ENCODE results near the gene HYAL3. TPM values are rescaled to one million over a fixed set of nuclear protein-coding genes. Genes with fewer than 3 reads are reported as not detected.

Gene HYAL3
- total RNA-seq, 4 donors from 2014 or later, result 3.0 to 6.6 (median 4.2) TPM

DNA sequence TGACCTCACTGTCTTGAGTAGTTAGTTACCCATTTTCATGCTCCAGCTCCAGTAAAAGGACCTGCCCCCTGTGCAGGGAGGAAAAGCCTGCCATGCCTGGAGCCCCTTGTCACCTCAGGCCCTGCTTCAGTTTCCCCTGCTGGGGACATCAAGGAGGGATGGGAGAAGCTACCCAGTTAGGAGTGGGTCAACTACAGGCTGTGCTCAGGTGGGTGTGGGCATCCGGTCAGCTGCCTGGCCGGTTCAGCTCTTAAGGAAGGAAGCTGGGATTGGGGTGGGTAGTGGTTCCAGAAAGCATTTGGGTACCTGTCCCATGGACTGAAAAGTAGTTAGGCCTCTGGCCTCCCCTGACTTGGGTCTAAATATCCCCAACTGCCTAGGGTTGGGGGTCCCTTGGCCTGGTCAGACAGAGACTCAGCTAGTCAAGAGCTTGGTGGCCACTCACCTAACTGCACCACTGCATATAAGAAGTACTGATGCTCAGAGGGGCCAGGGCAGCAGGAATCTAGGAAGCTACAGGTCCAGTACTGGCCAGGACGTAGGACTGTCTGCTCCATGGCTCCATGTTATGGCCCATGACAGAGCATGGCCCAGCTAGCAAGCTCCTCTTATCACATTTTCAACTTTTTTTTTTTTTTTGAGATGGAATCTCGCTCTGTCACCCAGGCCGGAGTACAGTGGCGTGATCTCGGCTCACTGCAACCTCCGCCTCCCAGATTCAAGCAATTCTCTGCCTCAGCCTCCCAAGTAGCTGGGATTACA is 19.8 kb downstream of the HYAL3 start:
- no peak for TF ChIP-seq CTCF (IDR thresholded peaks at IDR 0.05)
- no peak for TF ChIP-seq POLR2A (IDR thresholded peaks at IDR 0.05)
- DNase-seq, result no peak
- H3K27me3 ChIP-seq, result no peaks in the 10 kb centered on the region
- H3K36me3 ChIP-seq, result peaks cover 0 to 9% (median 0%) of the 10 kb centered on the region in 3 donors
- H3K27ac ChIP-seq, result no peak overlapping the region
- peaks cover 0 to 18% (median 1%) of the 10 kb centered on the region in 4 donors for H3K4me1 ChIP-seq
- H3K9me3 ChIP-seq, result no peaks in the 10 kb centered on the region
- H3K4me3 ChIP-seq, result no peak overlapping the region

- no peak within 1 kb of the TSS for H3K27ac ChIP-seq
- peaks cover 0 to 11% (median 0%) of the 10 kb centered on the region in 3 donors for H3K36me3 ChIP-seq
- no peak within 1 kb of the TSS for H3K4me3 ChIP-seq
- no peaks in the 10 kb centered on the region for H3K9me3 ChIP-seq
- TF ChIP-seq CTCF (IDR thresholded peaks at IDR 0.05) (no peak), POLR2A (IDR thresholded peaks at IDR 0.05) (no peak)
- DNase-seq, result no peak
- H3K4me1 ChIP-seq, result peaks cover 0 to 19% (median 4%) of the 10 kb centered on the region in 4 donors
- H3K27me3 ChIP-seq, result no peaks in the 10 kb centered on the region
These were observed 20.4 kb downstream of the HYAL3 start, which contains the start of gene LSMEM2 for GRCh38 chr3:50278880-50279224. Gene LSMEM2 (plus strand): TSS chr3:50279087. CDS start chr3:50279114, 27 bp downstream.

DNA sequence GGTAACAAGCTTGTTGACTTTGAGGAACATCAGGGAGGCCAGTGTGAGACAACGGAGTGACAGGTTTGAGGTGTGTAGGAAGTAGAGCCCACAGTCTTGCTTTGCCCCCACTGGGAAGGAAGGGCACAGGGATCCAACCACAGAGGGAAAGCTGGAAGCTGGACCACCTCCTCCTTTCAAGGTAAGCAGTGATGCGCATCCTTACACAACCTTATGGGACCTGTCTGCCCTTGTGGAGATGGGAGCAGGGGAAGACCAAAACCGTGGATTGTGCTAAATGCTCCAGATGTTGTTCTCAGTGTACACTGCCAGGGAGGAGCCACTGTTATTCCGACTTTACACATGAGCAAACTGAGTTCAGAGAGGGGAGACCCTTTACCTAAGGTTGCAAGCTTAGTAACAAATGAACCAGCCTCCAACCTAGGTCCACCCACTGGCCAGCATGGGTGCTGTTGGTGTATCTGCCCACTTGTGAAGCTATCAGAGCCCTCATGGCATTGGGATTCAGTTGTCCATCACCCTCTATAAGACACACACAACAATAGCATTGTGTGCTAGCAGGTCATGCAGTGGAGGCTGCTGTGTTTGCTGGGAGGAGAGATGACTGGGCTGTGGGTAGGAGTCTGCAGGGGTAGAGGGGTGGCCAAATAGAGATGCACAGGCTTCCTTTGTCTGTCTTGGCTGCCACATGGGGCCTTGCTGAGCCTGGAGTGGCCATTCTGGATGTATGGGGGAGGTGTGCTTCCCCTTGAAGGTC is 20.9 kb downstream of the HYAL3 start:
- TF ChIP-seq CTCF (IDR thresholded peaks at IDR 0.05) (no peak), POLR2A (IDR thresholded peaks at IDR 0.05) (no peak)
- H3K9me3 ChIP-seq, result no peaks in the 10 kb centered on the region
- no peak overlapping the region for H3K4me3 ChIP-seq
- H3K27ac ChIP-seq, result no peak overlapping the region
- peaks cover 0 to 15% (median 0%) of the 10 kb centered on the region in 3 donors for H3K36me3 ChIP-seq
- no peak for DNase-seq
- H3K27me3 ChIP-seq, result no peaks in the 10 kb centered on the region
- H3K4me1 ChIP-seq, result peaks cover 1 to 21% (median 9%) of the 10 kb centered on the region in 4 donors

GRCh38 chr3:50276762-50277101 is 22.5 kb downstream of the HYAL3 start:
- peaks cover 5 to 29% (median 18%) of the 10 kb centered on the region in 4 donors for H3K4me1 ChIP-seq
- no peaks in the 10 kb centered on the region for H3K27me3 ChIP-seq
- H3K4me3 ChIP-seq, result no peak overlapping the region
- no peak for DNase-seq
- H3K36me3 ChIP-seq, result peaks cover 0 to 15% (median 0%) of the 10 kb centered on the region in 3 donors
- TF ChIP-seq CTCF (IDR thresholded peaks at IDR 0.05), result no peak
- no peak overlapping the region for H3K27ac ChIP-seq
- H3K9me3 ChIP-seq, result no peaks in the 10 kb centered on the region

DNA sequence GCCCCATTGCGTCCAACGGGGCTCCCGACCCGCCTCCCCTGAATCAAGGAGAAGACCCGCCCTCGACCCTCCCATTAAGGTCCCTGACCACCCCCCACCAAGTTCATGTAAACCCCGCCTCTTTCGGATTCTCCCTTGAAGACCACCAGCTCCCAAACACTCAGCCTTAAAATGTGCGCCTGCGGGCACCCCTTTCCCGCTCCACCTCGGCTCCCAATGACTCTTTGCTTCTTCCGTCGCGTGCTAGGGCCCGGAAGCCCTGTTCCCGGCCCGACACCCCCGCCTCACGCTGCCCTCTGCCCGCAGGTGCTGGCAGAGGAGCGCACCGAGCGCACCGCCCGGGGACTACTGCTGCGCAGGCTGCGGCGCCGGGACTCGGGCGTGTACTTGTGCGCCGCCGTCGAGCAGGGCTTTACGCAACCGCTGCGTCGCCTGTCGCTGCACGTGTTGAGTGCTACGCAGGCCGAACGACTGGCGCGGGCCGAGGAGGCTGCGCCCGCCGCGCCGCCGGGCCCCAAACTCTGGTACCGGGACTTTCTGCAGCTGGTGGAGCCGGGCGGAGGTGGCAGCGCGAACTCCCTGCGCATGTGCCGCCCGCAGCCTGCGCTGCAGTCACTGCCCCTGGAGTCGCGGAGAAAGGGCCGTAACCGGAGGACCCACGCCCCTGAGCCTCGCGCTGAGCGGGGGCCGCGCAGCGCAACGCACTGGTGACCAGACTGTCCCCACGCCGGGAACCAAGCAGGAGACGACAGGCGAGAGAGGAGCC is 23.0 kb downstream of the HYAL3 start:
- peaks cover 0 to 15% (median 0%) of the 10 kb centered on the region in 3 donors for H3K36me3 ChIP-seq
- TF ChIP-seq CTCF (IDR thresholded peaks at IDR 0.05) (no peak), POLR2A (IDR thresholded peaks at IDR 0.05) (no peak)
- no peaks in the 10 kb centered on the region for H3K9me3 ChIP-seq
- H3K4me3 ChIP-seq, result no peak overlapping the region
- peaks cover 5 to 32% (median 18%) of the 10 kb centered on the region in 4 donors for H3K4me1 ChIP-seq
- no peaks in the 10 kb centered on the region for H3K27me3 ChIP-seq
- no peak overlapping the region for H3K27ac ChIP-seq
- no peak for DNase-seq

All from Peyer's patch (tissue), 4 donors.